HG02763 (cell line): ENCODE results near the gene ATP5F1E.

Source experiments
- ATAC-seq: cut with Tn5 transposase; IDR thresholded peaks from one replicate; pipeline ENCODE4 v1.9.1; 2021; ENCODE audit warnings: mild to moderate bottlenecking, moderate library complexity; ENCODE audit not compliant: unreplicated experiment

The ATP5F1E gene

GRCh38 chr20:59006864-59007664 lies 25.1 kb downstream of the ATP5F1E start, which contains the start of gene CTSZ:
TSS of gene CTSZ (minus strand) at chr20:59007254. CDS start at chr20:59007128, 126 bp downstream.
- ATAC-seq: peak; percentile 25

GRCh38 chr20:59006167-59006863 lies 25.8 kb downstream of the ATP5F1E start:
- no peak for ATAC-seq

GRCh38 chr20:59005523-59006166 lies 26.5 kb downstream of the ATP5F1E start:
- no peak for ATAC-seq

- peak; percentile 64 for ATAC-seq
Observed at GRCh38 chr20:59004763-59005522, 27.2 kb downstream of the ATP5F1E start.

GRCh38 chr20:59004493-59004762 lies 27.7 kb downstream of the ATP5F1E start:
- no peak for ATAC-seq

- ATAC-seq: no peak
Observed at GRCh38 chr20:59003836-59004492, 28.2 kb downstream of the ATP5F1E start.

- no peak for ATAC-seq
Observed at GRCh38 chr20:59002874-59003399, 29.2 kb downstream of the ATP5F1E start.

GRCh38 chr20:59002388-59002787 lies 29.7 kb downstream of the ATP5F1E start:
- ATAC-seq: no peak

GRCh38 chr20:59001449-59002171 lies 30.5 kb downstream of the ATP5F1E start:
- ATAC-seq: no peak

GRCh38 chr20:59001068-59001448 lies 31.1 kb downstream of the ATP5F1E start:
- ATAC-seq: no peak

GRCh38 chr20:59000326-59000725 lies 31.8 kb downstream of the ATP5F1E start:
- no peak for ATAC-seq

GRCh38 chr20:58998656-58999055 lies 33.5 kb downstream of the ATP5F1E start:
- ATAC-seq: no peak

- ATAC-seq: no peak
Observed at GRCh38 chr20:58997141-58997770, 34.9 kb downstream of the ATP5F1E start.

- ATAC-seq: no peak
Observed at GRCh38 chr20:58996226-58996611, 35.9 kb downstream of the ATP5F1E start.

- ATAC-seq: no peak
Observed at GRCh38 chr20:58995461-58996225, 36.5 kb downstream of the ATP5F1E start.

- no peak for ATAC-seq
Observed at GRCh38 chr20:58994390-58995159, 37.6 kb downstream of the ATP5F1E start.

- no peak for ATAC-seq
Observed at GRCh38 chr20:58993332-58994248, 38.5 kb downstream of the ATP5F1E start.
